SK-N-SH (cell line): ENCODE measurements around the gene BEST1. TPM values are rescaled to one million over a fixed set of nuclear protein-coding genes. Genes with fewer than 3 reads are reported as not detected.

Experiments used
- CTCF ChIA-PET: fragments of 300-600, 350-600 bp; formaldehyde crosslinking; extraction: SDS; loops from one replicate; lab custom pipeline; 2021; lab: Yijun Ruan, JAX
- POLR2A ChIA-PET: fragments of 350-600 bp; sonication (Branson Sonifier 250); formaldehyde crosslinking; extraction: SDS; loops from one replicate; lab custom pipeline; 2020; ENCODE audit warnings: antibody characterized with exemption, inconsistent platforms; lab: Yijun Ruan, JAX
- DNase-seq: peaks from one replicate; pipeline ENCODE4 v3.0.0; 2012
- H2AFZ ChIP-seq: fragments of 200-600 bp; sonication (generic); 2 replicates; pipeline ENCODE4 v1.8.1; 2016; ENCODE audit warnings: antibody characterized with exemption, mild to moderate bottlenecking, low read depth
- H3F3A ChIP-seq: fragments of 200-600 bp; sonication (generic); replicated peaks from 2 replicates; pipeline ENCODE3; 2016; ENCODE audit warnings: antibody characterized with exemption, mild to moderate bottlenecking; ENCODE audit not compliant: insufficient read depth
- H3K27ac ChIP-seq, 2 experiments: fragments of 200-500 bp in 1 of 2; fragments of 200-600 bp in 1 of 2; sonication (Bioruptor generic) in 1 of 2; sonication (generic), shearing (Covaris generic) in 1 of 2; 2 replicates each; pipeline versions ENCODE4 v1.5.1 to v1.6.1; 2014 to 2016; ENCODE audit warnings: low read depth in 2 of 2, inconsistent platforms in 1 of 2, low read length in 1 of 2, mild to moderate bottlenecking in 1 of 2, mixed read lengths in 1 of 2
- H3K27me3 ChIP-seq: fragments of 200-600 bp; sonication (generic), shearing (Covaris generic); 2 replicates; pipeline ENCODE4 v1.6.1; 2016; ENCODE audit warnings: mixed run types; ENCODE audit not compliant: insufficient read depth
- H3K36me3 ChIP-seq, 2 experiments: fragments of 200-500 bp in 1 of 2; fragments of 200-600 bp in 1 of 2; sonication (Bioruptor generic) in 1 of 2; sonication (generic) in 1 of 2; replicated peaks in 1 of 2; 2 replicates each; pipeline versions ENCODE3 to v1.5.1; 2014 to 2016; ENCODE audit warnings: low read length in 1 of 2, mild to moderate bottlenecking in 1 of 2; ENCODE audit not compliant: insufficient read depth in 2 of 2, control insufficient read depth in 1 of 2
- H3K4me1 ChIP-seq, 2 experiments: fragments of 200-500 bp in 1 of 2; fragments of 200-600 bp in 1 of 2; sonication (Bioruptor generic) in 1 of 2; sonication (generic), shearing (Covaris generic) in 1 of 2; 2 replicates each; pipeline versions ENCODE4 v1.5.1 to v1.6.1; 2014 to 2016; ENCODE audit warnings: low read depth in 1 of 2, low read length in 1 of 2, mixed run types in 1 of 2; ENCODE audit not compliant: insufficient read depth in 2 of 2, control insufficient read depth in 1 of 2
- H3K4me2 ChIP-seq: fragments of 200-600 bp; sonication (generic), shearing (Covaris generic); 2 replicates; pipeline ENCODE4 v1.6.1; 2017; ENCODE audit warnings: mixed run types
- H3K4me3 ChIP-seq, 2 experiments: fragments of 200-500 bp in 1 of 2; fragments of 200-600 bp in 1 of 2; sonication (Bioruptor generic) in 1 of 2; sonication (generic), shearing (Covaris generic) in 1 of 2; 2 replicates each; pipeline versions ENCODE4 v1.5.1 to v1.8.1; 2014 to 2016; ENCODE audit warnings: low read depth in 2 of 2, inconsistent platforms in 1 of 2, low read length in 1 of 2, mild to moderate bottlenecking in 1 of 2, mixed read lengths in 1 of 2, moderate library complexity in 1 of 2
- H3K79me2 ChIP-seq: fragments of 200-600 bp; sonication (generic); 2 replicates; pipeline ENCODE4 v1.8.1; 2017; ENCODE audit warnings: mild to moderate bottlenecking; ENCODE audit not compliant: insufficient read depth
- H3K9ac ChIP-seq: fragments of 200-600 bp; sonication (generic); 2 replicates; pipeline ENCODE4 v1.6.1; 2017; ENCODE audit warnings: mixed run types
- H3K9me2 ChIP-seq: fragments of 200-600 bp; sonication (generic); 2 replicates; pipeline ENCODE4 v1.6.1; 2017; ENCODE audit warnings: mixed run types
- H3K9me3 ChIP-seq: fragments of 200-600 bp; sonication (generic); 2 replicates; pipeline ENCODE4 v1.6.1; 2017; ENCODE audit warnings: mixed run types, mild to moderate bottlenecking, moderate library complexity
- H4K20me1 ChIP-seq: fragments of 200-600 bp; sonication (generic); 2 replicates; pipeline ENCODE4 v1.6.1; 2017; ENCODE audit warnings: mild to moderate bottlenecking, mixed run types; ENCODE audit not compliant: insufficient read depth
- CHD2 ChIP-seq: fragments of 150-350 bp; IDR thresholded peaks from 2 replicates; pipeline ENCODE4 v1.6.1; 2018; ENCODE audit warnings: low read length; ENCODE audit not compliant: partially characterized antibody
- ELF1 ChIP-seq: IDR thresholded peaks from 2 replicates; pipeline ENCODE4 v1.4.0; 2012
- EZH2phosphoT487 ChIP-seq: fragments of 200-600 bp; sonication (generic); IDR thresholded peaks from 2 replicates; pipeline ENCODE4 v1.6.1; 2017; ENCODE audit warnings: low read depth, mixed run types, mild to moderate bottlenecking, antibody characterized with exemption, moderate library complexity, borderline replicate concordance
- FOSL2 ChIP-seq: IDR thresholded peaks from 2 replicates; pipeline ENCODE4 v1.4.0; 2012; ENCODE audit warnings: low read depth, mild to moderate bottlenecking, moderate library complexity, borderline replicate concordance
- FOXM1 ChIP-seq: IDR thresholded peaks from 2 replicates; pipeline ENCODE4 v1.4.0; 2012; ENCODE audit warnings: low read depth, mild to moderate bottlenecking
- GABPA ChIP-seq: IDR thresholded peaks from 2 replicates; pipeline ENCODE4 v1.4.0; 2012; ENCODE audit warnings: low read depth, mild to moderate bottlenecking
- GATA2 ChIP-seq: sonication (generic); formaldehyde crosslinking; IDR thresholded peaks from 2 replicates; pipeline ENCODE4 v1.5.0; 2020; ENCODE audit warnings: mild to moderate bottlenecking, missing genetic modification reagents
- IRF3 ChIP-seq: fragments of 150-350 bp; IDR thresholded peaks from 2 replicates; pipeline ENCODE4 v1.6.1; 2016; ENCODE audit warnings: mild to moderate bottlenecking, low read depth, low read length
- MAX ChIP-seq: IDR thresholded peaks from 2 replicates; pipeline ENCODE4 v1.4.0; 2012; ENCODE audit warnings: low read depth
- MEF2A ChIP-seq: IDR thresholded peaks from 2 replicates; pipeline ENCODE4 v1.4.0; 2012; ENCODE audit warnings: low read depth, borderline replicate concordance
- NFIC ChIP-seq: IDR thresholded peaks from 2 replicates; pipeline ENCODE4 v1.4.0; 2012; ENCODE audit warnings: borderline replicate concordance
- NRF1 ChIP-seq: IDR thresholded peaks from 2 replicates; pipeline ENCODE4 v1.6.1; 2012; ENCODE audit warnings: low read depth, mild to moderate bottlenecking, low read length
- PBX3 ChIP-seq: IDR thresholded peaks from 2 replicates; pipeline ENCODE4; 2012
- POLR2AphosphoS5 ChIP-seq: IDR thresholded peaks from 2 replicates; pipeline ENCODE4 v1.6.1; 2012; ENCODE audit warnings: low read depth, low read length
- RAD21 ChIP-seq: IDR thresholded peaks from 2 replicates; pipeline ENCODE4 v1.6.1; 2012; ENCODE audit warnings: mild to moderate bottlenecking, low read length
- RCOR1 ChIP-seq: fragments of 150-350 bp; IDR thresholded peaks from 2 replicates; pipeline ENCODE4 v1.6.1; 2017; ENCODE audit warnings: antibody characterized with exemption, low read length
- RXRA ChIP-seq: IDR thresholded peaks from 2 replicates; pipeline ENCODE4 v1.4.0; 2012; ENCODE audit warnings: low read depth, mild to moderate bottlenecking, borderline replicate concordance
- SMC3 ChIP-seq: IDR thresholded peaks from 2 replicates; pipeline ENCODE4 v1.6.1; 2012; ENCODE audit warnings: low read depth, low read length, improper control_type of control experiment
- USF1 ChIP-seq: IDR thresholded peaks from 2 replicates; pipeline ENCODE4 v1.4.0; 2012; ENCODE audit warnings: low read depth, borderline replicate concordance
- USF2 ChIP-seq: fragments of 150-350 bp; IDR thresholded peaks from 2 replicates; pipeline ENCODE4 v1.6.1; 2017; ENCODE audit warnings: antibody characterized with exemption, low read length, low read depth, borderline replicate concordance
- WGBS: methylation state at CpG from one replicate; pipeline ENCODE4 v1.1.6; 2017; ENCODE audit warnings: low lambda C conversion rate; 5-methylcytosine and 5-hydroxymethylcytosine counted together
- polyA plus RNA-seq, 3 experiments: library from polyadenylated mRNA; depleted of rRNA; stranded (reverse); fragments of >200 nt; gene quantifications; 2 replicates each; pipeline ENCODE4 v1.2.3, GENCODE V29; 2012

The BEST1 gene
- polyA plus RNA-seq, 1 of the 3 experiments (the other 2 are of a cell fraction) = 0.30 TPM

- no peak for DNase-seq
- TF ChIP-seq EZH2phosphoT487 = no peak
- TF ChIP-seq ELF1 = no peak
- TF ChIP-seq NFIC = no peak
- no peak for TF ChIP-seq CHD2
- no peak for TF ChIP-seq MAX
- no peak for TF ChIP-seq MEF2A
- TF ChIP-seq RAD21 = no peak
- TF ChIP-seq USF1 = no peak
- TF ChIP-seq NRF1 = no peak
- TF ChIP-seq FOSL2 = no peak
- TF ChIP-seq RXRA = no peak
- no peak for TF ChIP-seq IRF3
- no peak for TF ChIP-seq FOXM1
- TF ChIP-seq GATA2 (CRISPR knock-in tag) = no peak
- Histone ChIP-seq H3K9me2 (no peaks in the 10 kb centered on the region), H3K4me2 (no peak overlapping the region), H4K20me1 (no peaks in the 10 kb centered on the region), H2AFZ (no peak overlapping the region), H3K79me2 (no peaks in the 10 kb centered on the region), H3K36me3 (no peaks in the 10 kb centered on the region), H3K4me1 (no peaks in the 10 kb centered on the region), H3K9ac (no peak overlapping the region), H3K27ac (no peak overlapping the region), H3K27me3 (no peaks in the 10 kb centered on the region), H3K4me3 (no peak overlapping the region), H3F3A (no peaks in the 10 kb centered on the region), H3K9me3 (no peaks in the 10 kb centered on the region)
- CTCF ChIA-PET = interaction anchor here (0.6 to 2.5 kb wide), 2 partner anchors 112 to 130 kb away, joined by 3 to 5 read pairs; no protein-coding TSS in a partner anchor
- POLR2A ChIA-PET = no interaction called here
- WGBS = 79% methylated on average over 4 of the region's 4 CpGs
These were observed 60.9 kb downstream of the BEST1 start for GRCh38 chr11:62010935-62011528.

GRCh38 chr11:62011881-62012280 is 61.7 kb downstream of the BEST1 start:
- WGBS = 68% methylated on average over 3 of the region's 9 CpGs
- ChIA-PET CTCF (interaction anchor here (0.6 to 2.5 kb wide), 2 partner anchors 113 to 129 kb away, joined by 3 to 5 read pairs; no protein-coding TSS in a partner anchor), POLR2A (no interaction called here)

More at GRCh38 chr11:62011881-62012280, 61.7 kb downstream of the BEST1 start:
- Histone ChIP-seq H3K9ac (no peak overlapping the region), H3K4me2 (no peak overlapping the region), H4K20me1 (no peaks in the 10 kb centered on the region), H3K27me3 (no peaks in the 10 kb centered on the region), H3K9me2 (no peaks in the 10 kb centered on the region), H3K4me1 (no peaks in the 10 kb centered on the region), H3K36me3 (no peaks in the 10 kb centered on the region), H2AFZ (no peak overlapping the region), H3K27ac (no peak overlapping the region), H3F3A (no peaks in the 10 kb centered on the region), H3K4me3 (no peak overlapping the region), H3K9me3 (no peaks in the 10 kb centered on the region), H3K79me2 (no peaks in the 10 kb centered on the region)
- DNase-seq = no peak
- no peak for TF ChIP-seq GABPA
- TF ChIP-seq RAD21 = no peak
- no peak for TF ChIP-seq RCOR1
- no peak for TF ChIP-seq EZH2phosphoT487
- no peak for TF ChIP-seq USF2
- no peak for TF ChIP-seq POLR2AphosphoS5
- TF ChIP-seq PBX3 = no peak
- no peak for TF ChIP-seq SMC3
